Renal cortex interstitium (tissue), 15 donors: ENCODE data around the gene PRLR. TPM values are rescaled to one million over a fixed set of nuclear protein-coding genes. Genes with fewer than 3 reads are reported as not detected.
"Not testable (repeated sequence)": the region's sequence is repeated elsewhere in the genome, so short reads cannot be mapped to it uniquely, and the experiment has no call there.

Experiments used
- DNase-seq, 11 donors: peaks; one replicate each; pipeline ENCODE4 v3.0.0-alpha.2; 2013; ENCODE audit warnings: low read depth in 9 of 11, low spot score in 4 of 11; ENCODE audit errors: extremely low read depth in 1 of 11
- long read RNA-seq, 16 experiments: transcript quantifications; one replicate each; lab custom pipeline, GENCODE V29; 2026
- polyA plus RNA-seq, 3 donors: library from polyadenylated mRNA; unstranded; fragments of 120-200 nt; gene quantifications; one replicate each; pipeline ENCODE4 v1.2.1, GENCODE V29; 2013; ENCODE audit not compliant: insufficient read length in 3 of 3

PRLR gene
- 10 to 100 TPM; 33.0 to 49.8 (median 47.5) TPM for polyA plus RNA-seq
- long read RNA-seq, donor 1, result 0 reads
- long read RNA-seq, donor 2, result 0 reads
- long read RNA-seq, donor 3, full-length matches to known transcripts, result 3 of 3 reads
- long read RNA-seq, donor 3, partial matches to known transcripts, result 0 of 3 reads
- long read RNA-seq, donor 3, other reads (novel, unspliced or antisense), result 0 of 3 reads
- long read RNA-seq, donor 4, full-length matches to known transcripts, result 1 of 1 reads
- long read RNA-seq, donor 4, partial matches to known transcripts, result 0 of 1 reads
- long read RNA-seq, donor 4, other reads (novel, unspliced or antisense), result 0 of 1 reads
- long read RNA-seq, donor 5, result 0 reads
- long read RNA-seq, donor 6, full-length matches to known transcripts, result 5 of 5 reads
- long read RNA-seq, donor 6, partial matches to known transcripts, result 0 of 5 reads
- long read RNA-seq, donor 6, other reads (novel, unspliced or antisense), result 0 of 5 reads
- long read RNA-seq, donor 7, full-length matches to known transcripts, result 2 of 2 reads
- long read RNA-seq, donor 7, partial matches to known transcripts, result 0 of 2 reads
- long read RNA-seq, donor 7, other reads (novel, unspliced or antisense), result 0 of 2 reads
- long read RNA-seq, donor 8, result 0 reads
- long read RNA-seq, donor 9, full-length matches to known transcripts, result 1 of 1 reads
- long read RNA-seq, donor 9, partial matches to known transcripts, result 0 of 1 reads
- long read RNA-seq, donor 9, other reads (novel, unspliced or antisense), result 0 of 1 reads
- long read RNA-seq, donor 10, full-length matches to known transcripts, result 2 of 2 reads
- long read RNA-seq, donor 10, partial matches to known transcripts, result 0 of 2 reads
- long read RNA-seq, donor 10, other reads (novel, unspliced or antisense), result 0 of 2 reads
- long read RNA-seq, donor 11, result 0 reads
- long read RNA-seq, donor 12, result 0 reads
- long read RNA-seq, donor 13, result 0 reads
- long read RNA-seq, donor 14, full-length matches to known transcripts, result 1 of 1 reads
- long read RNA-seq, donor 14, partial matches to known transcripts, result 0 of 1 reads
- long read RNA-seq, donor 14, other reads (novel, unspliced or antisense), result 0 of 1 reads
- long read RNA-seq, donor 15, full-length matches to known transcripts, result 2 of 2 reads
- long read RNA-seq, donor 15, partial matches to known transcripts, result 0 of 2 reads
- long read RNA-seq, donor 15, other reads (novel, unspliced or antisense), result 0 of 2 reads
- long read RNA-seq, donor 16, full-length matches to known transcripts, result 4 of 13 reads
- long read RNA-seq, donor 16, partial matches to known transcripts, result 9 of 13 reads
- long read RNA-seq, donor 16, other reads (novel, unspliced or antisense), result 0 of 13 reads

- DNase-seq, result peak in 3 of 11 donors; percentile 33 to 45 (median 35)
These were observed at the start of gene PRLR for GRCh38 chr5:35230038-35230611. Gene PRLR (minus strand): TSS chr5:35230487. CDS start chr5:35089620, 140,867 bp downstream.

- no peak for DNase-seq
These were observed 44.7 kb upstream of the PRLR start for GRCh38 chr5:35274839-35275509.

DNA sequence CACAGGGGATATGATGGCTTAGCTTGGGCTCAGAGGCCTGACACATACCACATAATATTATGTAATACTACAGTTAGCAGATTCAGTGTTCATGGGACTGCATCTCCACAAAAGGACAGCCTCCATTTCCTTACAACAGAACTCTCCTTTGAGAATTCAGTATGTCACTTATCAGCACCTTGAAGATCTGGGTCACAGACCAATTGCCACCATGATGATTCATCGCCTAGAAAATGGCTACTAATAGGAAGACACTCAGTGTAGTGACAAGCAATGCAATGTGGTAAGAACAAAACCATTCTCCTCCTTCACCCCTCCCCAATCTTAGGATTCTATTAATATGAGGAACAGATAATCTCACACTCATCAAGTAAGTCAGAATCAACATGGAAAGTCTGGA is 38.7 kb upstream of the PRLR start:
- DNase-seq, result no peak

GRCh38 chr5:35266276-35266675 is 36.0 kb upstream of the PRLR start:
- DNase-seq, result no peak

- no peak for DNase-seq
These were observed 34.2 kb upstream of the PRLR start for GRCh38 chr5:35264509-35264908.

DNA sequence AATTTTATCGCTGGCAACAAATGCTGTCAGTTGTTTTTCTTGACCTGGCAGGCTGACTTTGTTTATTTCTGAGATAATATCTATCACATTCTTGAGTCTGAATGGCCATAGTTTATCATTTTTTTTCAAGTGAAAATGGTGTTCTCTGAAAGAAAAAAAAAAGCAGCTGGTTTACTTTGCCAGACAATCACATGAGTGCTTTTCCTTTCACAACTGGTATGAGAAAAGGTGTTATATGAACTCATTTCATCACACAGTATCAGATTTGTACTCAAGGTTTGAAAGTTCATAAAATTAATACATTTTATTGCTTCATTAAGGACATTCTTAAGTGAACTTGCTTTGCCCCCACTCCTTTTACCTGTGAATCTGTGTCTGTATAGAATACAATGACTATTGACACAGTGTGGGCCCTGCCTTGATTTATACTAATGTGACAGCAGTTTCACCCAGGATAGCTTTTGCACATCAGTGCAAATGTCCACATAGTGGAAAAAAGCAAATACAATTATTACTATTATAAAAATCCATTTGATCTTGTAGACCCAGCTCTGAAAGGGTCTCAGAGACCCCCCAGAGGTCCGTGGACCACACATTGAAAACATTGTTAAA is 33.1 kb upstream of the PRLR start:
- no peak for DNase-seq

- no peak for DNase-seq
These were observed 23.3 kb upstream of the PRLR start for GRCh38 chr5:35253582-35253981.

- DNase-seq, result no peak
These were observed 22.7 kb upstream of the PRLR start for GRCh38 chr5:35252963-35253362.

GRCh38 chr5:35248843-35249780 is 18.8 kb upstream of the PRLR start:
- no peak for DNase-seq

- DNase-seq, result no peak
These were observed 17.4 kb upstream of the PRLR start for GRCh38 chr5:35247648-35248034.

GRCh38 chr5:35246900-35247647 is 16.8 kb upstream of the PRLR start:
- DNase-seq, result peak in 1 of 11 donors; percentile 39

DNA sequence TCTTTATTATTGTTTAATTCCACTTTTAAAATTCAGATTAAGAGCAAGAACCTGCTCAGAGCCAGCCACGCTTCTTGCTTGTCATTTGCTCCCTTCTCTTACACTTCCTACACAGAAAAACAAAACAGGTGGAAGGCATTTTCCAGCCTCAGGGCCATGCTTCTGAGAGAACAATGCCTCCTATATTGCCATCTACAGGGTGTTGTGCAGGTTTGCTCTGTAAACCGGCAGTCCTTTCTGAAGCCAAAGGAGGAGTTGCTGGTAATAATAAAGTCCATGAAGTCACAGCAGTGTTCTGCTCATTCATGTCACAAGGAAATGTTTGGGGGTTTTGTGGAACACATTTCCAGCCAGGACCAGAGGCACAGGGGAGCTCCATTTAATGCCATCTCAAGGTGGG is 16.1 kb upstream of the PRLR start:
- peak in 1 of 11 donors; percentile 21 for DNase-seq

- DNase-seq, result not testable (repeated sequence)
These were observed 15.1 kb upstream of the PRLR start for GRCh38 chr5:35245371-35245770.

GRCh38 chr5:35244171-35244570 is 13.9 kb upstream of the PRLR start:
- DNase-seq, result no peak

DNA sequence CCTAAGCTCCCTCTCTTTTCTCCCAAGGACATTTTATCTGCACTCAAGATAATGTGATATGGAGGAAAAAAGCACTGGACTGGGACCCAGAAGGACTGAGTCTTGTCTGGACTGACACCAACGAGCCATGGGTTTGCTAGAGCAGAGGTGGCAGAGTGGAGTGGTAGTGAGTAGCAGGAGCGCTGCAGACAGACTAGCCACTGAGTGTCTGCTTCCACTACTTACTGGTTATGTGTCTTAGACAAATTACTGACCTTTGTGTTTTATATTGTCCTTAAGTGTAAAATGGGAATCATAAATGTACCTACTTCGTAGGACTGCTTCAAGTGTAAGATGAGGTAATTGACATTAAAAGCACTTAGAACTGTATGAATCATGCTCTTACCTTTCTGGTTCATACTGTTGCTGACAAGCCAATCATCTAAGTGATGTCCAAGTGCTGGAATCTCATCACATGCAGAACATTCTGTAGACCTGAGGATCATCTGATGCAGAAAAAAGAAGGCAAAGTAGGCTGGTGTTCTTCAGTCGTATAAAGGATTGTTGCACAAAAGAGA is 12.5 kb upstream of the PRLR start:
- no peak for DNase-seq

DNA sequence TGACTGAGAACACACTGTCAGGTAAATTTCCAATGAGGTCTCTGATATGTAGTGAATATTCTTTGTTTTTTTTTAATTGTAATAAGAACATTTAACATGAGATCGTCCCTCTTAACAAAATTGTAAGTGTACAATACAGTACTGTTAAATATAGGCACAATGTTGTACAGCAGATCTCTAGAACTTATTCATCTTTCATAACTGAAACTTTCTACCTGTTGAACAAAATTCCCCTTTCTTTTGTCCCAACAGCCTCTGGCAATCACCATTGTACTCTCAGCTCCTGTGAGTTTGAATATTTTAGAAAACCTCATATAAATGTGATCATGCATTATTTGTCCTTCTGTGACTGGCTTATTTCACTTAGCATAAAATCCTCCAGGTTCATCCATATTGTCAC is 10.6 kb upstream of the PRLR start:
- no peak for DNase-seq
